ENCODE results near the gene SCUBE1. TPM values are rescaled to one million over a fixed set of nuclear protein-coding genes. Genes with fewer than 3 reads are reported as not detected.

Gene SCUBE1
- total RNA-seq, 1 donor from 2014 or later, result 25.9 TPM

GRCh38 chr22:43203471-43203981 lies 139.6 kb downstream of the SCUBE1 start:
- H3K27me3 Mint-ChIP-seq (ENCODE audit: insufficient read depth, low read depth), result peaks cover 10% of the 10 kb centered on the region
- no peak overlapping the region for H3K27ac Mint-ChIP-seq
- no peak overlapping the region for H3K4me2 ChIP-seq
- H3K27me3 ChIP-seq, result no peaks in the 10 kb centered on the region
- no peaks in the 10 kb centered on the region for H3K9me3 ChIP-seq (ENCODE audit: low read depth)
- peaks cover 2% of the 10 kb centered on the region for H3K36me3 Mint-ChIP-seq
- no peaks in the 10 kb centered on the region for H3K4me1 ChIP-seq
- TF ChIP-seq CTCF (IDR thresholded peaks at IDR 0.05), result peak; percentile 28
- no peak for TF ChIP-seq EZH2phosphoT487 (IDR thresholded peaks at IDR 0.05)
- H3K9me3 Mint-ChIP-seq, result no peaks in the 10 kb centered on the region
- no peaks in the 10 kb centered on the region for H3K79me2 ChIP-seq (ENCODE audit: low read depth)
- peak; percentile 54 for DNase-seq (ENCODE audit: low spot score)
- H3K4me1 Mint-ChIP-seq, result peaks cover 16% of the 10 kb centered on the region
- H3K4me3 Mint-ChIP-seq, result no peak overlapping the region
- H3K4me3 ChIP-seq, result no peak overlapping the region
- H4K20me1 ChIP-seq (ENCODE audit: low read depth), result no peaks in the 10 kb centered on the region
- H3K27ac ChIP-seq, result no peak overlapping the region
- H3K36me3 ChIP-seq, result no peaks in the 10 kb centered on the region
- no peak overlapping the region for H2AFZ ChIP-seq (replicated peaks)
- no peak overlapping the region for H3K9ac ChIP-seq
- no peaks in the 10 kb centered on the region for H3F3A ChIP-seq (ENCODE audit: low read depth)

GRCh38 chr22:43202756-43203410 lies 140.3 kb downstream of the SCUBE1 start:
- H3K79me2 ChIP-seq (ENCODE audit: low read depth), result no peaks in the 10 kb centered on the region
- Mint-ChIP-seq H3K27me3 (ENCODE audit: insufficient read depth, low read depth) (peaks cover 11% of the 10 kb centered on the region), H3K4me3 (peak overlapping the region; percentile 54), H3K36me3 (peaks cover 2% of the 10 kb centered on the region), H3K27ac (peak overlapping the region; percentile 59), H3K9me3 (no peaks in the 10 kb centered on the region), H3K4me1 (peaks cover 16% of the 10 kb centered on the region)
- no peak for DNase-seq (ENCODE audit: low spot score)
- no peaks in the 10 kb centered on the region for H3K27me3 ChIP-seq
- no peaks in the 10 kb centered on the region for H3K36me3 ChIP-seq
- no peaks in the 10 kb centered on the region for H4K20me1 ChIP-seq (ENCODE audit: low read depth)
- H2AFZ ChIP-seq (replicated peaks), result no peak overlapping the region
- no peak overlapping the region for H3K9ac ChIP-seq
- no peaks in the 10 kb centered on the region for H3F3A ChIP-seq (ENCODE audit: low read depth)
- no peak for TF ChIP-seq EZH2phosphoT487 (IDR thresholded peaks at IDR 0.05)
- no peak for TF ChIP-seq EZH2 (IDR thresholded peaks at IDR 0.05)
- no peak for TF ChIP-seq CTCF (IDR thresholded peaks at IDR 0.05)
- no peak overlapping the region for H3K27ac ChIP-seq
- no peaks in the 10 kb centered on the region for H3K4me1 ChIP-seq
- H3K4me3 ChIP-seq, result no peak overlapping the region
- no peaks in the 10 kb centered on the region for H3K9me3 ChIP-seq (ENCODE audit: low read depth)
- no peak overlapping the region for H3K4me2 ChIP-seq

GRCh38 chr22:43202326-43202725 lies 140.8 kb downstream of the SCUBE1 start:
- no peaks in the 10 kb centered on the region for H3K36me3 ChIP-seq
- H3K36me3 Mint-ChIP-seq, result peaks cover 2% of the 10 kb centered on the region
- H3K4me1 ChIP-seq, result no peaks in the 10 kb centered on the region
- no peaks in the 10 kb centered on the region for H4K20me1 ChIP-seq (ENCODE audit: low read depth)
- no peak overlapping the region for H3K4me3 ChIP-seq
- no peak overlapping the region for H3K27ac ChIP-seq
- H3F3A ChIP-seq (ENCODE audit: low read depth), result no peaks in the 10 kb centered on the region
- H3K27me3 Mint-ChIP-seq (ENCODE audit: insufficient read depth, low read depth), result peaks cover 11% of the 10 kb centered on the region
- H3K4me2 ChIP-seq, result no peak overlapping the region
- no peaks in the 10 kb centered on the region for H3K9me3 Mint-ChIP-seq
- H3K4me1 Mint-ChIP-seq, result peaks cover 10% of the 10 kb centered on the region
- H3K9me3 ChIP-seq (ENCODE audit: low read depth), result no peaks in the 10 kb centered on the region
- DNase-seq (ENCODE audit: low spot score), result no peak
- H3K9ac ChIP-seq, result no peak overlapping the region
- no peak overlapping the region for H2AFZ ChIP-seq (replicated peaks)
- TF ChIP-seq EZH2phosphoT487 (IDR thresholded peaks at IDR 0.05) (no peak), CTCF (IDR thresholded peaks at IDR 0.05) (no peak), EZH2 (IDR thresholded peaks at IDR 0.05) (no peak)
- no peak overlapping the region for H3K27ac Mint-ChIP-seq
- no peaks in the 10 kb centered on the region for H3K79me2 ChIP-seq (ENCODE audit: low read depth)
- peak overlapping the region; percentile 54 for H3K4me3 Mint-ChIP-seq
- no peaks in the 10 kb centered on the region for H3K27me3 ChIP-seq
